GM19023 (cell line): ENCODE measurements around the gene NRXN3.

Experiments used
- ATAC-seq: cut with Tn5 transposase; IDR thresholded peaks from one replicate; pipeline ENCODE4 v1.9.1; 2021; ENCODE audit warnings: mild to moderate bottlenecking, moderate library complexity; ENCODE audit not compliant: unreplicated experiment

NRXN3 gene

DNA sequence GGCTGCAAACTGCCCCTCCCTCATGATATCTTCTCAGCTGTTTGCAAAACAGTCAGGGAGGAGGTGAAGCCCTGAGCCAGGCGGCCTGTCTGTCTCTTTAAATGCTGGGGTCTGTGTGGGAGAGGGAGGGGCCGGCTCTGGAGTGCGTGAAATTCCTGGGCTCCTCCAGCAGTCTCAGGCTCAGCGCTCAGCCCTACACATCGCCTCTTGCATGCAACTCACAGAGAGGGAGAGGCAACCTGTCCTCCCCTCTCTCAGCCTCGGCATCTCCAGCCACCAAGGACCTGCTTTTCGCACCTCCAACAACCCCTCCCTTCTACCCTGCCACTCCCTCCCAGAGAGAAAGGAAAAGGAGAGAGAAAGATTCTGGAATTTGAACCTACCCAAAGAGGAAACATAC lies at the start of gene NRXN3:
Gene NRXN3 (plus strand): TSS at position 171 of the 400 bp plus-strand sequence. CDS start 72,721 bp downstream, outside the sequence.
- no peak for ATAC-seq

DNA sequence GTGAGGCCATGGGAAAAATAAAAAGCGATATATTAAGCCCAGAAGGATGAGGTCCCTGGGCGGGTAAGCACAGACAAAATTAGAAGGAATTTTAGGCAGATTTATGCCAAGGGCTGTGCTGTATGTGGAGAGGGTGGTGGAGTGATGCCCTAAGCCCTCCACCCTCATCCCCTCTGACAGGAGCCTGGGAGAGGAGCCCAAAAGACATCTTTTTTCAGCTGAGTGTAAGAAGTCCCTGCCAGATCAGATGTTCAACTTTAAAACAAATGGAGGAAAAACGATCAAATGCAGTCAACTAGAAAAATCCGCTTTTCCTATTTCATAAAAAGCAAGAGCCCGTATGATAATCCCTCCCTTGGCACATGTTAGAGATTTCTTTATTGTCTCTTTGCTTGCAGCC lies 47.7 kb upstream of the NRXN3 start:
- no peak for ATAC-seq

DNA sequence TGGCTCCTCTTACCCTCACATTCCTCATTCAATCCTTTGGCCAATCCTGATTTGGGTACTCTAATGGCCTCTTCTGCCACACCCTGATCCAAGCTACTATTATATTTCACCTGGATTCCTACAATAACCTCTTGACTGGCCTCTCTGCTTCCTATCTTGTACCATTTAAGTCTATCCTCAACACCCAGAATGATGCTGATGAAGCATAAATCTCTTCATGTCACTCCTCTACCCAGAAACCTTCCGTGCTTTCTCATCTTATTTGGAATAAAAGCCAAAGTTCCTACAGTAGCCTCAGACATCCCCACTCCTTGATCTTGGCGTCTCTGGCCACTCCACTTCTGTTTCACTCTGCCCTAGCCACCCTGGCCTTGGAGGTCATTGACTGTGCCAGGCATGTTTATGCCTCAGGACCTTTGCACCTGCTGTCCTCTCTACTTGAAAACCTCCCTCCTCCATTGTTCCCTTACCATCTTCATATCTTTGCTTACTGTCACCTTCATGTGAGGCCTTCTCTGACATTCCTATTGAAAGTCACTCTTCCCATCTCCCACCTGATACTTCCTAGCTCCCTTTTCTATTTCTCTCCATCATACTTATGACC lies 46.4 kb upstream of the NRXN3 start:
- ATAC-seq, result no peak

DNA sequence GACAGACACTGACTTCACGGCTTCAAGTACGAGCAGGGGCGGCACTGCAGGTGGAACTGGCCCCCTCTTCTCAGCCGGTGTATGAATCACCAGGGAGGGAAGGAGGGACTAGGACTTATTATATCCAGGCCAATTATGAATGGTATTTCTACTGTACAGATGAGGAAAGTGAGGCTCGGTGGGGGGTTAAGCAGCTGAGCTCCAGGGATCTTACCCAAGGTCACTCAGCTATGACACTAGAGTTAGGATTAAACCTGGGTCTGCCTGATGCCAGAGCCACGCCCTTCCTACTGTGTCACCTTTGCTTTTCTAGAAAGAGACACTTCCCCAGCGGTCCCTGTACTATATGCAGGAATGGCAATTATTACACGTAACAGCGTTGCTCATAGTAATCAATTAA lies 42.2 kb upstream of the NRXN3 start:
- ATAC-seq, result no peak

DNA sequence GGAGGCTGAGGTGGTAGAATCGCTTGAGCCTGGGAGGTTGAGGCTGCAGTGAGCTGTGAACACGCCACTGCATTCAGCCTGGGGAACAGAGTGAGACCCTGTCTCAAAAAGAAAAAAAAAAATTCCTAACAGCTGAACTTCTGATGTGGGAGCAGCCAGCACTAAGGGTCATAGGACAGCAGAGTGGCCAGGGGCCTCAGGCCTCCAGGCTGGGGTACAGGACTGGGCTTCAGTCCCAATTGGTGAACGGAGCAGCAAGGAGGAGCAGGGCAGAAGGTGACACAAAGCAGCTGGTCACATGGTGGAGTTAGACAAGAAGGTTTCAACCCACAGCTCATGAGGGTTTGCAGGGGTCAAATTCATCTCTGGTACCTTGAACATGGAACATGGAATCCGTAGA lies 40.8 kb upstream of the NRXN3 start:
- no peak for ATAC-seq

DNA sequence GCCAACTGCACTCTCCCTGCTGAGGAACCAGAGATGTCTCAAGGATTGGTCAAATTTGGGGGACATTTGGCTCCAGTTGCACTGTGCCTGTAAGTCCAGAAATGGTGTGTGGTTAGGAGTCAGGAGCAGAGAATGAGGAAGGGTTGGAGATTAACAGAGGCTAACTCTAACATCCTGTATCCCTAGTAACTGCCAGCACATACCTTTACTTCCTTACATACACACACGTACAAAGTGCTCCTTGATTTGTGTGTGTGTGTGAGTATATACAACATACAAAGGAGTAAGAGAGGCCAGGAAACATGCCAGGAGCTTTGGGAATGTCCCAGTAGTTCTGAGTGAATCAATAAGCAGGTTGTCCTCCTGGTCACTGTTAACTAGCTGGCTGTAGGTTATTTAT lies 39.8 kb upstream of the NRXN3 start:
- no peak for ATAC-seq

DNA sequence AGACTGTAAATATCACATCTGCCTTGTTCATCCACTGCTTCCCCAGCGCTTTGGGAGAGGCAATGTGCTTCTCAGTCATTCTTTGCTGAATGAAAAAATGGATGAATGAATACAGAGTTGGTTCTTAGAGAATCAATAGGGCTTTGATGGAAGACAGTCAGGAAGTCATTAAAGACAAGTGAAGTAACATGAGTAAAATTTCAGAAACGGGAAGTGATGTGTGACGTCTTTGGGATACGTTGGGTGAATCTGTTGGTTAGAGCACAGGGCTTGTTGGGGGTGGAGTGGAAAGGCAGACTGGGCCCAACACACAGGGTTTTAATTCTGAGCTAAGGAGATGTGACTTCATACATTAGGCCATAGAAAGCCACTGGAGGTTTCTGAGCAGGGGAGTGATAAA lies 39.0 kb upstream of the NRXN3 start:
- no peak for ATAC-seq

DNA sequence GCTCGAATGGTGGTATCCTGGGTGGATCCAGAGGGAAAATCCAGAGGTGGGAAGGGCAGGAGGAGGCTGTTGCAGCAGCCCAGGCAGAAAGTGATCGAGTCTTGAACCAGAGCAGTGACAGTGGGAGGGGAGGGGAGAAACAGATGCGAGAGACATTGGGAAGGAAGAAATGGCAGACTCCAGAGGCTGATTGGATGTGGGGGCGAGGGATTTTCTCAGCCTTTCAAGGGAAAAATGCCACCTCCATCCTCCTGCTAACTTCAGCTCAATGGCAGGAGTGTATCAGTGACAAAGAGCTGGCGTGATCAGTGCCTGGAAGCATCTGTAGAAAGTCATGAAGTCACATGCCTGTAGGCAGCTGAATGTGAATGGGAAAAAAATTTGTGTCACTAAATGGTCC lies 38.6 kb upstream of the NRXN3 start:
- ATAC-seq, result no peak

DNA sequence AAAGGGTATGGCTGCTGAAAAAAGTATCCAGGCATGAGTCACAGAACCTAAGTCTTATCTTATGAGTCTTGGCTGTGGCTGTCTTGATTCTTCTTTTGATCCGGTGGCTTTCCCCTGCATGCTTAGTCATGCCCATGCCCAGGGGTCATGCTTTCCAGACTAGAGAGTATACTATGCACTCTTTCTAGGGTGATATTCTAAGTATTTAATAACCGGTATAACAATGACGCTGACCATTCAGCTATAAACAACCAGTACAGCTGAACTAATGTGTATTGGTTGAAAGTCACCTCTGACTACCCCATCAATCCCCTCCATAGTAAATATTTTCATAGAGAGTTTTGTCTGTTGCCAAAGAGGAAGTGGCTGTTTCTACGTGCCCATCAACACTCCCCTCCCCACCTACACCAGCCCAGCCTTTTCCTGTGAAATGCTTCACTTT lies 34.7 kb upstream of the NRXN3 start:
- no peak for ATAC-seq

DNA sequence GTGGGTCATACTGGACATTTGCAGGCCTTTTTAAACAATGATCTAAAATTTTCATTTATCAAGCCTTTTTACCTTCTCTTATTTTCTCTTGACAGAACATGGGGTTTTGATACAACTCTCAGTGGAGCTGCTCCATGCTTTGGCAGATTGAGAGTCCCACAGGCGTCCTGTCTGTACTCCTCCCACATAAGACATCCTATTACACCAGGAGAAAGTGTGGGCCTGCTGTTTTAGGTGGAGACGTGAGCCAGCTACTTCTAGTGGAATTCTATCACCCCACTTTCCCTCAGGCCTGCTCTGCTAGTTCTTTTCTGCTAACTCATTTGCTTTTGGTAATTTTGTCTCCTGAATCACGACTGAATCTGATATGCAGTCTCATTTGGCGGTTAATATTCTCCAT lies 33.5 kb upstream of the NRXN3 start:
- no peak for ATAC-seq

DNA sequence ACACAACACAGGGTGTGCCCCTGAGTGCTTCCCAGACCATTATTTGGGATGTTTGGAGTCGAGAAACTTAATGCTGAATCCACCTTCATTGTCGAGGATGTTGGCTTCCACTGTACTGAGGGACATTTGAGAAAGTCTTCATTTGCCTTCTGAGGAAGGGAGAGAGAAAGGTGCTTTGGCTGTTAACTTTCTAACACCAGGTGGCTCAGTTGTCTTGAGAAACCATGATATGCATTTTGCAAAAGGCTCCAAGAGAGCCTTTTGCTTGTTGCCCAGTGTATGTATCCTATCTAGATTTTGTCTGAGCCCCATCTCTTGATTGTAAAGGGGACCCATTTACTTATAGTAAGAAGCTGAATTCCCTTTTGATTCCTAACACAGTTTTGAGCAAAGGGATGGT lies 28.6 kb upstream of the NRXN3 start:
- no peak for ATAC-seq

DNA sequence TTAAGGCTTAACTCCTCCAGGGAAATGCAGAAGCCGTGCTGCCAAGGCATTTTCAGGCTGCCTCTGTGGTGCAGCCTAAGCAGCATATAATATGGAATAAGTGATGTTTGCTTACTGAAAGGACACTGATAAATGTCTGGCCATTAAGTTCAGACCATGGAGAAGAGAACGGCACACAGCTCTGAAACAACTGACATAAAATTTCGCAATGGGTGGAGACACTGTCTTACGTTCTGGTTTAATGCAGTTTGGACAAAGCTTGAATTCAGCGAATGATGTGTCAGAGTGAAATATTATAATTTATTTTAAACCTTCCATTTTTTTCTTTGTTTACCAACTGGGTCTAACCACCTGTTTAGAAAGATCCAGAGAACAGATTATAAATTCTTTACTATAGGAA lies 27.2 kb upstream of the NRXN3 start:
- no peak for ATAC-seq

DNA sequence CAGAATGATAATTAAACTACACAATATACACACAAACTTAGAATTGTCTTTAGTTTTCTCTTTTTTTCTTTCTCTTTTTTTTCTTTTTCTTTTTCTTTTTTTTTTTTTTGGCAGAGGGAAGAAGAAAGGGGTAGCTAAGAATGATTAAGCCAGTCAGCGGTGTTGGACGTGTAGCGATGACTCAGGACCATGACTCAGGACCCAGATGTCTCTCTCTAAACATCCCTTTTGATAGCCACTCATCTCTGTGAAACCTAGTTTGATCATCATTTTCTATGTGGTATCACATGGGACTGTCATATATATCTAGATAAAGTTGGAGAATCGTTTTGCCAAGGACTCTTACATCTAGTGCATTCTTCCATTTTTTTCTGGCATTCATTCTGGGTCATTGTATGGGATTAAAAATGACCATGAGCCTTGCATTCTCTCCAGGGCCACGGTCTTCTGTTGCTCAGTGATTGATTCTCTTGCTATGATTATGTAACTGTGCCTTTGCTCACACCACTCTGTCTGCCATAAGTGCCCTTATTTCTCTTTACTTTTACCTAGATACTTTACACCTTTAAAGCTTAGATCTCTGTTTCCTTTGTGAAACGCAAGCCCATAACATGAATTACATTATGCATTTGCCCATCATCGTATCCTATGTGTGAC lies 26.6 kb upstream of the NRXN3 start:
- ATAC-seq, result no peak

DNA sequence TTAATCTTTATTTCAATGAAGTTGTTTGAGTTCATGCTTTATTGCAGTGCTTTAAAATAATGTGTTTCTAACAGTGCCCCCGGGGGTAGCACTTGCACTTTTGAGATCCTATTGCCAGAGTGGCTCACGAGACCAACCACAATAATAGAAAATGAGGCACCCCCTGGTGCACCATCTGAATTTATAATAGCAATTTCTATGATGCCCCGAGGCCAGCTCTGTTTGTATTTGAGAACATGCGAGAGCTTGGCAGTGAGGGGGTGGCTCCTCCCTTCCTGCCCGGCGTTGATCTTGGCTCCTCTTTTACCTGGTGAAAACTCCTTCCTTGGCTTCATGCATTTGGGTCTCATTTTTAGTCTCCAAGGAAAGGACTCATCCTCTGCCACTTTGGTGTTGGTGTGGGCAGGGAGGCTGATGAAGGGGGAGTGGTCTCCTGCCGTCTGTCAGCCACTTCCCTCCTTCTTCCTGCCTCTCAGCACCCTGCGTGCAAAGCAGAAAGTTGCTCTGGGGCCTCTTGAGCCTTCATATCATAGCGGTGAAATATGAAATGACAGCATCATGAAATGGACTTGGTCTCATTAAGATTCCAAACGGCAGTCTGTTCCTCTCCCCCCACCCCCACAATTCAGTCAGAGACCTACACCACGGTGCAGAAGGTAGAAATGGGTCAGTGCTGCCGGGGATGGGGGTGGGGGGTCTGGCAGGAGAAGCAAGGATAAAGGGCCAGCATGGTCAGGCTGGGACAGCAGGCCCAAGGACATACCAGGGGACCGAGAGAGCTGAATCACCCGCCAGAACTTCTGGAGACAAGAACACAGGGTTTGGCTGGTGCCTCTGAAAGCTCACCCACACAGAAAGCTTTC lies 17.7 kb upstream of the NRXN3 start:
- ATAC-seq, result no peak

DNA sequence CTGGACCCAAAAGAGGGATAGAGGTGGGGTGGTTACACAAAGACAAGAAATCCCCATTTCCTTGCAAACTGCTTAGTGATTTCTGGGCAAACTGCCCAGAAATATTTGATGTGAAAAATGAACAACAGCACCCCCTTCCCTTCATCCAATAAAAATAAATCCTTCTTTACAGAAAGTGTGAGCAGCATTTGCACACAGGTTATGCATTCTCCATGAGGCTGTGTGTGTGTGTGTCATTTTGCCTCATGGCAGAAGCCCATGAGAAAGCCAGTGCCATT lies 17.2 kb upstream of the NRXN3 start:
- ATAC-seq, result no peak

DNA sequence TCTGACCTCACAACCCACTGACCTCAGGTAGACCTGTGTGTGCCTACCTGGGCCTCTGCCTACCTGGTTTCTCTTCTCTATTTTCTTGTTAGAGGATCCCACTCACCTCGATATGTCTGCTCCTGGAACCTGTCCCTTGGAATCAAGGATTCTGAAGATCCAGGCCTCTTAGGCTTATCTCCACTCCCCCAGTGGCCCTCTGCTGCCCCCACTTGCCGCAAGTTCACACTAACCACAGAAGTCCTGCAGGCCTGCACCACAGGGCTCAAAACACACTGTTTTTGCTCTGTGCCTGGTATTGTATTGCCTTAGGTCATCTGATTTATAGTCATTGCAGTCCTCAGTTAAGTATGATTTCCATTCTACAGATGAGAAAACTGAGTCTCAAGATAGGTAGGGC lies 15.3 kb upstream of the NRXN3 start:
- no peak for ATAC-seq

DNA sequence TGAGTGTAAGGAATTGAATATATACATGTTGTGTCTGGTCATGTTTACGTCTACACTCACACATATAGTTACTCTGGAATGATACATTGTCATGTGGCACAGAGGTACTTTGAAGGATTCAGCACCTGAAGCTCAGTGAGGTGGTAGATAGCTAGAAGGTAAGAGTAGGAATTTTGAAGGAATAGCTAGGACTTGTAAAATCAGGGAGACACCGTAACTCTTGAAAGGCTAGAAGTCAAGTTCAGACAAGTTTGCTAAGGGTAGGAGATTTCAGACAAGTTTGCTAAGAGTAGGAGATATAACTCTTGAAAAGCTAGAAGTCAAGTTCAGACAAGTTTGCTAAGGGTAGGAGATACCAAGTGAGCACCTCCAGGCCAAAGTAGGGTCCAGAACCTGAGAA lies 14.0 kb upstream of the NRXN3 start:
- ATAC-seq, result no peak

DNA sequence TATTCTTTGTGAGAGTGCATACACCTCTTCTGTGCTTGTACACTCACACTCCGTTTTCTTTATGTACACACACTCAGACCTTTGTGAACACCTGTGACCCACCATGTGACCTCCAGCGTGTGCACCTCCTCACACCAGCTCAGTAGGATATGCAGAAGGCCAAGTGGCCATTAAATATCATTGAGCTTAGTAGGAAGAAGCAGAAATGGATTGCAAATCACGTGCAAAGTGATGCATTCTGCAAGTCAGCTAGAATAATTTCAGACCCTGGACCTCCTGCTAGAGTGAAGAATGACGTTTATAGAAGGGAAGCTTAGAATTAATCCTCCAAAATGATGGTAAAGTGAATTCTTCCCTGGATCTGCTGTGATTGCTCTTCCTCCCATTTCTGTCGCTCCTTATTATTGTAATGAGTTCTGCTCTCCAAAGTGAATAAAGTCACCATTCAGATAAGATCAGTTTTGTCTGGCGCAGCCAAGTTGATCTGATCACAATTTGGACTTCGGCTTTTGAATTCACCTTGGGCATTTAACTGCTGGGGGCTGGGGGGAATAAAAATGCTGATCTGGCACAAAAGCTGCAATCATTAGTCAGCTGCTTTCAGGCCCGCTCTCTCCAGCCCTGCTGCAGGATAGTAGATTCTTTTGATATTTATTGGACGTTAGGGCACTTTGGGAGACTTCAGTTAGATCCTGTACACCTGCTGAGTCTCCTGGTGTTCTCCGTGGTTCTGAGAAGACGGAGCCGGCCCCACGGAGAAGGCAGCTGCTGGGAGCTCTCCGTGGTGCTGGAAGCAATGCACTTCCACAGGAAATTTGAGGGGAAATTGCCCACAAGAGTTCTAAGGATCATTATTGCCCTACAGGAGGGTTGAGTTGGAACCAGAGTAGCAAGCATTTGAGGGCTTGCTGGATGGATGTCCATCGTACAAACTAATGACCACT lies 12.4 kb upstream of the NRXN3 start:
- no peak for ATAC-seq

DNA sequence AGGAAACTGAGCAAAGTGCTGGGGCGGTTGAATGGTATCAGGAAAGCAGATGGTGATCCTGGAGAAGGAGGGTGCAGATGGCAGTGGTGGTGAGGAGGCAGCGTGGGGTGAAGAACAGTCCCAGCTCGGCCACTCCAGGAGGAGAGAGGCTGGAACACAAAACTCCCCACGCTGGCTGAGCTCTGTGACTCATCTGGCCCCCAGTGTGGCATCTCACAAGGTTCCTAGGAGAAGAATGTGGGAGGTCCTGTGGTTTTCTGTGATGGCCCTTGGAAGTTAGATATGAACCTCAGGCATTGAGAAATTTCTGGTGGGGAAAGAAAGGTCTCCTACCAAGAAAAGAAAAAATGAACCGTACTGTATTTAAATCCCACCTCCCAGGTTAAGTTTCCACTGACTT lies 8.0 kb upstream of the NRXN3 start:
- no peak for ATAC-seq

DNA sequence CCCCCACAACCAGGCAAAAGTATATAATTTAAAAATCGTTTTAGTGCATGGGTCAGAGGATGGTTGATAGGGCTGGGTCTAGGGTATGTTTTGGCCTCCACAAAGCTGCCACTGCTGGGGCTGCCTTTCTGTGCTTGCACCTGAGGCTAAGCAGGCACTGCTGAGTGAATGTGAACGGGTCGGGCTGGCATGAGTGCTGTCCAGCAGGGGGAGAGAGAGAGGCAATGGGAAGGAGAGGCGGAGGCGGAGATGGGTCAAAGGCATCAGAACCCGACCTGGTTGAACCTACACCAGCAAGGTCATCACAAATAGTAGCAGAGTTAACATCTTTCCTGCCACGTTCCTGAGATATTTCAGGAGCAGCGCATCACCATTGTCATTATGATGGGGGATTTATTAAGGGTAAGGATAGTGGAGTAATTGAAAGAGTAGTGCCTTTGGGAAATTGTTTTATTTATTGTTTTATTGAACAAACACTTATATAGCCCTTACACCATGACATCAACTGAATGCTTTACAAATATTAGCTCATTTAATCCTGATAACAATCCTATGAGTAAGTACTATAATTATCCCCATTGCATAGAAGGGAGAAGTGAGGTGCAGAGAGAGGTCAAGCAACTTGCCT lies 5.8 kb upstream of the NRXN3 start:
- no peak for ATAC-seq

DNA sequence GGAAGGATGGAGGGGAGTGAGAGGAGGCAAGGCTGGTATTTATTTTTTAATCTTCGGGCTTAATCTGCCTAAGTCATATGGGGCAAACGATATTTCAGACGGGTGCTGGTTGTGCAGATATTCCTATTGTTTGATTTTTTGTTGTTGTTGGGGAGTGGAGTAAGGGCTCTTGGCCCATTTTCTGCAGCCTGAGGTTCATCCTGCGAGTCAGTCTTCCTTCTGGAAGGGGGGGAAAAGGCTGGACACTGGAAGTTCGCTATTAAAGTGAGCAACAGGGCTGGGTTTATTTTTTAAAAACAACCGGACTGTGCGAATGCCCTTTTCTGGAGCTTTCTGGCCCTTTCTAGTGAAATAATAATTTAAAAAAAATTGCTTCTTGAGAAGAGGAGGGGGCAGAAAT lies 2.3 kb downstream of the NRXN3 start:
- no peak for ATAC-seq
